IPS-NIHi7 (cell line): ENCODE measurements around the gene WNT7A.
"Not testable (repeated sequence)": the region's sequence is repeated elsewhere in the genome, so short reads cannot be mapped to it uniquely, and the experiment has no call there.

Experiments used
- DNase-seq: peaks from one replicate; pipeline ENCODE4 v3.0.0; 2012; ENCODE audit warnings: mixed read lengths; ENCODE audit errors: extremely low spot score

WNT7A gene

DNA sequence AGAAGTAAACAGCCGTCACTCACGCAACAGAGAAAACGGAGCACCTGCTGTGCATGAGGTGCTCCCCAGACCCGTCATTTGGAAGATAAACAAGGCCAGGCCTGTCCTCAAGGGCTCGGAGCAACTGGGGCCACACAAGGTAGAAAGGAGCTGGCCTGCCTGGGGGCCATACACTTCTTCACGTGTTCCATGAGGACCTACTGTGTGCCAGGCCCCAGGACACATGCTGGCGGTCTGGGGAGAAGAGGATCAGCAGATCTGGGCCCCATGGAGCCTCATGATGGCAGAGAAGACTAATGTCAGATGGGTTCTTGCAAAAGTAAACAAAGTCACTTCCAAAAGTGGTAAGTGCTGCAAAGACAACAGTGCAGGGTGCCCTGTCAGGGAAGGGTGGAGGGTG, 14.3 kb downstream of the WNT7A start:
- no peak for DNase-seq

DNA sequence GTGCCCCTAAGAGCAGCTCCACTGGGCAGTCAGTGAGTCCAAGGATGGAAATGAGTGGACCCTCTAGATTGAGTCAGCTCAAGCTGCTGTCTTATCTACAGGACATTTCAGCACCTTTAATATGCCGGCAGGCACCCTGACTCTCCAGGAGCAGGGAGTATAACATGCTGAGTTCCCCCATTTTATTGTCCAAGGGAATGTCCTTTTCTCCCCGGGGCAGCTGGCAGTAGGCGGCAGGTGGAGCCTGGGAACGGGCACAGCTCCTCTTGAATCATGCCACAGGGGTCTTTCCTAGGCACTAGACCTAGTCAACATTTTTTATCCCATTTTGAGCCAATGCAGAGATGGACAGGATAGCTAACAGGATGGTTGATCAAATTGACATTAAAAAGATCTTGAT, 14.8 kb downstream of the WNT7A start:
- DNase-seq, result no peak

DNA sequence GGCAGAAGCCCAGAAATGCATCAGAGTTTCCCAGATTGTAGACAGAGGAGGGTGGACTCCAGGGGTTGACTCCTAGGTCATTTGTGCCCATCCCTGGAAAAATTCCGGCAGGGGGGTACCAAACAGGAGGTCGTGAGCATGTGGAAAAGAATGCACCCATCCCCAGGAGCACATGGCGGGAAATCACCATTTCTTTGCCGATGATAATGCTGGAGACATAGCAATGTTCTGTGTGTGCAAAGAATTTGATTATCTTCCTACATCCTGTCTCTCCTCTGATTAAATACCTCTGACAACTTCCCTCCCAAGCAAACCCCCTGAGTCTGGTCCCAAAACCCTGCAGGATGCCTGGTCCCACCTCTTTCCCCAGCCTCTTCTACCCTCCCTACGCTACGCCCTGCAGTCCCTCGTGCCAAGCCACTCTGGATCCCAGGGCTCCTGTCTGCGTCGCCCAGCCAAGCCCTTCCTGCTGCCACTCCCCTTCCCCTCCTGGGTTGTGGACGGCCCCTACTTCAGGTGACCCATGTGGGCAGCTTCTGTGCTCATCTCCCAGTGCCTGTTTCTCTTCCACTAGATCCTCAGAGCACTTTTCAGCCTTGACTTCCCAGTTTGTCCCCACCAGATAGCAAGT, 15.8 kb downstream of the WNT7A start:
- no peak for DNase-seq

DNA sequence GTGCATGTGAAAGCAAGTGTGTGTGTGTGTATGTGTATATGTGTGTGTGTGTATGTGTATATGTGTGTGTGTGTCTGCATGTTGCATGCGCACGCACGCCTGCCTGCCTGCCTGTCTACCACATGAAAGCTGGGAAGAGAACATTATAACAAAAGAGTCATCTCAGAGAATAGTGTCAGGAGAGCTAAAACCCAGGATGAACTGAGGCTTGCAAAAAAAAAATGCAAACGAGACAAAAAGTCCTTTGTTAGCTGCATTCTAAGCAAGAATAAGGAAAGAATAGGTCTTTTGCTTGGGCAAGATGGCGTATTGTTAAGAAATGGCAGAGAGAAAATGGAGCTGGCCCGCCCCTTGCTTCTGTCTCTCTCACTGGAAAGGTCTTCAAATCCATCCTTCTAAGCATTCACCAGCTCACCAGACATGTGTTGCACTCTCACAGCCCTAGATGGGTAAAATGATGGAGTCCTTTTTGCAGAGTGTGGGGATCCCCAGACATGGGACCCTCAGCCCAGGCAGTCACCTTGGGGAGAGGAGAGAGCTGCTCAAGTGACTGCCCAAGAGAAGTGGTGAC, 16.4 kb downstream of the WNT7A start:
- DNase-seq, result no peak

DNA sequence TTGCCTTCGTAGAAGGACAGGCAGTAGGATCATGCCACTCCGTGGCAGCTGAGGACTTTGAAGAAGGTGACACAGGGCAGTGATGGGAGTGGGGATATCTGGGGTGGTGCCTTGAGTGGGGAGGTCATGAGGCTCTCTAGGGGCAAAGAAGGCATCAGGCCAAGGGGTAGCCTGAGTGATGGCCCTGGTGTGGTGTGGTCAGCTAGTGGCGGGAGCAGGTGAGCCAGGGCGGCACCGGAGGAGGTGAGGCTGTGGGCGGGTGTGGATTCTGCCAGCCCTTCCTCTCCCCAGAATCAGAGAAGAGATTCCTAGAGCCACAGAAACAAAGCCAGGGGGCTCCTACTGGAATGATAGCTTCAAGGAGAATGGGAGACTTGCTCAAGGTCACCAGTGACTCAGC, 18.4 kb downstream of the WNT7A start:
- no peak for DNase-seq

DNA sequence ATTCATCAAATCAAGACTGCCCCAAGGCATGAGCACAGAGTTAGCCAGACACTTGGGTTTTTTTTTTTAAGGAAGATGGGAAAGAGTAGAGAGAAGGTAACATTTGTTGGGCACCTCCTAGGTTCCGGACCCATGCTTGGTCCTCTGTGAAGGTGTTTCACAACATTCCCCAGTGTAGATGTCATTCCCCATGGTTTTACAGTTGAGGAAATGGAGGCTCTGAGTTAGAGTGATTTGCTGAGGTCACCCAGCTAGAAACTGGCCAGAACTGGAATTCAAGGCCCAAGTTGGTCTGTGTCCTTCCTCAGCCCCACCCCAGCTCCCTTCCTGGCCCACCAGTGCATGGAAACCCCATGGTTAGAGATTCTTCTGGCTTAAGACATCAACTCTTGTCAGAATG, 19.9 kb downstream of the WNT7A start:
- DNase-seq, result no peak

DNA sequence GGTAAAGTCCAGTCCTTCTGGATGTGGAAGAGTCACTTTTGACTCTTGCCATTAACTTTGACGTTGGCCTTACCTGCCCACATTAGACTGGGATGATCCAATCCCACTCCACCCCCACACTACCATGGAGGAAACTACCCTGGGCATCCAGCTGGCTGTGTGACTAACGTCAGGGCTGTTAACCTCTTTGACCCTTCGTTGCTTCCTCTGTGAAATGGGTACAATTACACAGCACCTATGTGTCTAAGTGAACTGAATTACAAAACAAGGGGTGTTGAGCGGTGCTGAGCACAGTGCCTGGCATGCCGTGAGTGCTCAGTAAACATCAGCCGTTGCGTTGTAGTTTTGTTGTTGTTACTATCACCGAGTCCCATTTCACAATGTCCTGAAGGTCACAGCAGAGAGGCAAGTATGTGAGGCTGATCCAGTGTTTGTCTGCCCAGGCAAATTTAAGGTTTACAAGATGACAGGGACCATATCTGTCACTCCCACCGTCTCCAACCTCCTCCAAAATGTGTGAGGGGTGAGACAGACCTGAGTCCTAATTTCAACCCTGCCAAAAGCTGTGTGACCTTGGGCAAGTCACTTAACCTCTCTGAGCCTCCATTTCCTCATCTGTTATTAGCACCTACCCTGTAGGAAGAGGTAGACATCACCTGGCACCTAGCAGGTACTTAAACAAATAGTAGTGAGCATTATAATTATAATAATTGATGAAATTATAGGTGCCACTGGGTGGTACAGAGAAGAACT, 20.9 kb downstream of the WNT7A start:
- DNase-seq, result no peak

DNA sequence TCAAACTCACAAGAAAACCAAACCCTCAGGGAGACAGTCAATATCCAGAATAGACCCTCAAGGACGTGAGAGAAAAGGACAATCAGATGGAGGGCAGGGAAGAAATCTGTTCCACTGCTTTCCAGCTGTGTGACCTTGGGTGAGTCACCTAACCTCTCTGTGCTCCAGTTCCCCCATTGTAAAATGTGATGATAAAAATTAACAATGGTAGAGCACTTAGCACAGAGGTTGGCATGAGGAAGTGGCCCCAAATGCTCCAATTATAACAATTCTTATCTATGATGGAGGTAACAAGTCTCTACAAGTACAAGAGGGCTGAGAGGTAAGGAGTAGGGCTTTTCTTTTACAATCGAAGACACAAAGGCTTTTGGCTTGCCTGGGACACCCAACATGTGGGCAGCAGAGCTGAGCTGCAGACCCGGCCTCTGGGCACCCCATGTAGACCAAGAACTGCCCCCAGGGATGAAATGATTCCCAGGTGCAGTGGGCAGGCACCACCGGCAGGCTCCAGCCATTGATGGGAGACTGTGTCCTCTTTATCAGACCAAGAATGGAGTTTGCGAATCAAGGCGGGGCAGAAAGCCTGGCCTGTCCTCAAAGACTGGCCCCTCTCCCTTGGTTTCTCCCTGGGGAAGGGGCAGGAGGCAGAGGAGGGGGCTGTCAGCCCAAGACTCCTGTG, 22.0 kb downstream of the WNT7A start:
- no peak for DNase-seq

DNA sequence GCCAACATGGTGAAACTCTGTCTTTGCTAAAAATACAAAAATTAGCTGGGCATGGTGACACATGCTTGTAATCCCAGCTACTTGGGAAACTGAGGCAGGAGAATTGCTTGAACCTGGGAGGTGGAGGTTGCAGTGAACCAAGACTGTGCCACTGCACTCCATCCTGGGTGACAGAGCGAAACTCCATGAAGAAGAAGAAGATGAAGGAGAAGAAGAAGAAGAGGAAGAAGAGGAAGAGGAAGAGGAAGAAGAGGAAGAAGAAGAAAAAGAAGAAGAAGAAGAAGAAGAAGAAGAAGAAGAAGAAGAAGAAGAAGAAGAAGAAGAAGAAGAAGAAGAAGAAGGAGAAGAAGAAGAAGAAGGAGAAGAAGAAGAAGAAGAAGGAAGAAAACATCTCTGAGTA, 23.2 kb downstream of the WNT7A start:
- DNase-seq, result not testable (repeated sequence)

DNA sequence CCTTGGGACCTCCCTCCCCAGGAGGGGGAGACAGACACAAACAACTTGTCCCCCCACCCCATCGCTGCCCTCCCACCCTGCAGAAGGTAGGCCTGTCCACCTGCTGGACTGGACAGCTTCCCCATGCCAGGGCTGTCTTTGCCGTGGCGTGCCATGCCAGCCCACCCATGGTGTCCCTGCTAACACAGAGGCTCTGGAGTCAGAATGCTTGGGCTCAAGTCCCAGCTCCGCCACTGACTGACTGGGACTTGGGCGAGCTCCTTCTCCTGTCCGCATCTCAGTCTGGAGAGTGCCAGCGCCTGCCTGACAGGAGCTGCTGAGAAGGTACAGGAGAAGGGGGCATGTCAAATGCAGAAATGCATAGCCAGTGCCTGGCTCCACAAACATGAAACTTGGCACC, 23.9 kb downstream of the WNT7A start:
- no peak for DNase-seq

DNA sequence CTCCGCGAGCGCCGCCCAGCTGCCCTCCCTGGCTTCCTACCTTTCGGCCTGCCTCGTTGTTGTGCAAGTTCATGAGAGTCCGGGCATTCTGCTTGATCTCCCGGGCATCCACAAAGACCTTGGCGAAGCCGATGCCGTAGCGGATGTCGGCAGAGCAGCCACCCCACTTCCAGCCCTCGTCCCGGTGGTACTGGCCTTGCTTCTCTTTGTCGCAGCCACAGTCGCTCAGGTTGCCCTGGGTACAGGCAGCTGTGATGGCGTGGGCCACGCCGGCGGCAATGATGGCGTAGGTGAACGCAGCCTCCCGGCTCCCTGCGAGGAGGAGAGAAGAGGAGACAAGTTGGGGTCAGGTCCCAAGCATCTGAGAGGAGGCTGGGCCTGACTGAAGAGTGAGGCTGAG, 25.4 kb downstream of the WNT7A start:
- DNase-seq, result no peak

DNA sequence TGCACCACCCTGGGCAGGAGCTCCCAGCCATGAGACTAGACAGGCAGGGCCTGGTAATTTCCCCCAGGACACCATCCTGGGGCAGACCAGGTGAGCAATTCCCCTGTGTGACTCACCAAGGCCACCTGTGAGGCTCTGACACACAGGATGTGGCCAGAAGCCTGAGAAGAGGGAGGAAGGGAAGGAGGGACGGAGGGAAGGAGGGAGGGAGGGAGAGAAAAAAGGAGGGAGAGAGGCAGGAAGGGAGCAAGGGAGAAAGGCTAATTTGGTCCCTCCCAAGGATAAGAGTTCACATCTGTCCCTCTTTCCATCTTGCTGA, 25.9 kb downstream of the WNT7A start:
- peak; percentile 41 for DNase-seq

DNA sequence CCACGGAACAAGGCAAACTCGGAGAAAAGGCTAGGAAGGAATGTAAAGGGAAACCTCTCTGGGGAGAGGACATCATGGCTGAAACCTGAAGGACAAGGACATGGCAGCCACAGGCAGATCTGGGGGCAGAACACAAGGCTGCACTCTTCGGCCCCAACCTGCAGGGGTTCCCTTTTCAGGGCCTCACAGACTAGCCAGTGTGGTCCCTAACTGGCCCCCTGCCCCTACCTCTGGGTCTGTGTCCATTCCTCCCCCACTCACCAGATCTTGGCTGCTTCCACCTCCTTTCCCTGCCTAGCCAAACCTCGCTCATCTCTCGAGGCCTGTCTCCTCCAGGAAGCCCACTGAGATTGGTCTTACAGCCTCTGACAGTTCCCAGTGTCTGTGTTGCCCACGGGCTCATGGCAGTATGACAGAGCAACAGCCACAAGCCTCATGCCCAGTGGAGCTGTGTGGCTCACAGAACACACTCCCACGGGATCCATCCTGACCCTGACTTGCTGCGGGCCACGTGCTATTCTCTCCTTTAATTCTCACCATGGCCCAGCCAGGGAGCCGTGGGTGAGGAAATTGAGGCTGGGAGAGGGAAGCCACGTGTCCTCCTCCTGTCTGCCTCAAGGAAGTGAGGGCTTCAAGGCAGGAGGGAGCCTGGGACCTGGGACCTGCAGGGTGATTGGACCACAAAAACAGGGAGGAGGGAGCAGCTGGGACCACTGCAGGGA, 26.5 kb downstream of the WNT7A start:
- no peak for DNase-seq

DNA sequence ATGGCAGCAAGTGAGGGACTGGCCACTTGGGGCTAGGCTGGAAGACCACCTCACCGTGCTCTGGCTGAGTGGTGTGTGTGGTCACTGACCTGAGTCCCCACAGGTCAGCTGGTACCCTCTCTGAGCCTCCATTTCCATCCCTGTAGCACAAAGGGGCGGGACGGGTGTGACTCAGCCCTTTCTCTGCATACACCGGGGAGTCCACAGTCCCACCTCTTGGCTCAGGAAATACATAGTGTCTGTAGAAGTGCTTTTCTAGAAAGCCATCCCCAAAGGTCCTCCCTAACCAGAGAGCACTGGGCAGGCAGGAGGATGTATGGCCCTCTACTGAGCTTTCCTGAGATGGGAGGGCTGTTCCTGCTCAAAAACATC, 27.2 kb downstream of the WNT7A start:
- no peak for DNase-seq

DNA sequence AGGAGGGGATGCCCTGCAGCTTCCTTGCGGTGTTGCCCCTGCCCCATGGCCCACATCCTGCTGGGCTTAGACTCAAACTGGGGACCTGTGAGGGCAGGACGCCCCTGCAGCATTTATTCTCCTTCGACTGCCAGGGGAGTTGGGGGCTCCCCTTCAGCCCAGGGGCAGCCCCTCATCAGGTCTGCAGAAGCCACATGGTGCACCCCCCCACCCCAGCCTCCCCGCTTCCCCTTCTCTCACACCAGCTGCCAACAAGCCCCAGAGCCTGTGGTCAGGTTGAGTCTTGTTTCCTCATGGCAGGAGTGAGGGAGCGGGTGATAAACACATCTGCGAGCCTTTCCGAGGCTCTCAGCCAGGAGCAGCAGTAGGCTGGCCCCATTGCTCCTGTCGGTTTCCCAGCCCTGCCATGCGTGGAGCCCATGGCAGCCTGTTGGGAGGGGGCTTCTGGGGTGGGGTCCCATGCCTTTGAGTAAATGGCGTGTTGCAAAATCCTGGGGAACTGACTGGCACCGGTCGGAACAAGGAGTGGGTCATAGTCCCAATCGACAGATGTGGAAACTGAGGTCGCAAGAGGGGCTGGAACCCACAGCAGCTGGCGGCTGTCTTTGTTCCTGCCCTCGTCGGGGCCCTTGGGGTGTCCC, 27.8 kb downstream of the WNT7A start:
- no peak for DNase-seq

DNA sequence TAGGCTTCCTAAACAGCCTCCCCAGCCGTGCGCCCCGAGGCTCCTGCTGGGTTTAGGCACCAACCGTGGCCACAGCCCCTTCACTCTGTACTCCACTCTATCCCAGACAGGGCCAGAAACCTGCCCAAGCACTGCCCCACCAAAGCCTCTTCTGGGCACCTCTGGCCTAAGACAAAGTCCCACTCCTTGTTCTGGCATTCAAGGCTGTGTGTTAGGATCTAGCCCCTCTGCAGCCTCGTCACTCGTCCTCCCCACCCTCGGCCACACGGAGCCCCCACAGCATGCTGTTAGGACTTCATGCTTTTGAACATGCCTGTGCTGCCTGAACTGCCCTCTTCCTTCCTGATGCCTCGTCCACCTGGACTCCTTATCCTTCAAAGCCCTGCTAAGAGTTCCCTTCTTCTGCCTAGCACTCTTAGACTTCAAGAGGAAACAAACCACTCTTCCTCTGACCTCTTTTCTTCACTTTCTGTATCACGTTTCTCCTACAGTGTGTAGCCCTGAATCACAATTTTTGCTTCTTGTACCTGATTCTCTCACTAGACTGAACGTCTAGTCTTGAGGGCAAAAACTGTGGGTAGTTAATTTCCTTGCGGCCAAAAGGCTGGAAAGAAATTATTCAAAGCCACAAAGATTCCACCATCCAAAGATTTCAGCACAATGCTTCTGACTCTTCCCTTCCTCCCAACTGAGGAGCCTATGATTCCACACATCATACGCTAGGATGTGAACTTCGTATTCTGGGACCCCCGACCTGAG, 28.6 kb downstream of the WNT7A start:
- DNase-seq, result no peak

DNA sequence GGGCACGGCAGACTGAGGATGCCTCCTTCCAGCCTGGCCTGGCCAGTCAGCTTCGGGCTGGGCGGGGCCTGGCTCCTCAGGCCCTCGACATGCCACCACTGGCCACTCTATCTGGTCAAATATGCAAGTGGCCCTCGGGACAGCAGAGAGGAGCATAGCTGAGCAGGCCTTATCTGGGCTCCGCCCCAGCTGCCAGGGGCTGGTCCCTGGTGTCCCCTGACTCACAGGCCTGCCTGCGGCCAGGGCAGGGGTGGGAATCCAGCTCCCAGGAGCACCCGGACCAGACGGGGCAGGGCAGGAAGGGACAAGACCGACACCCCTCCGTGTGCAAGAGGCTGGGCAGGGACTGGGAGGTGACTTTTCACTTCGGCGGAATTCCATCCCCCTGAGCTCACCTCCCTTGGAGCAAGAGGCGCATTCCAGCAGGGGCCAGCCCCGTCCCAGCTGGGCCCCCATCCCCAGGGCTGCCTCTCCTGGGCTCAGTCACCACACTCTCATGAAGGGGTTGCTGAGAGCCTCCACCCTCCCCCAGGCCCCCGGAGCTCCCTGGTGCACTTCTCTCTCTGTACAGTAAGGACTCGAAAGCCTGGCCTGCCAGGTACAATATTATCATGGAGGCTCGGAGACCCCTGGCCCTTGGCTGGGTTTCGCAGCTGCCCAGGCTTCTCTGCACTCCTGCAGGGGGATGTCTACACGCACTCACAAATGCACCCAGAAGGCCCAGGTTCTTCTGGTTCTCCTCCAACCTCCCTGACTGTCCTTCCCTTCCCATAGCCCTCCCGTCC, 29.5 kb downstream of the WNT7A start:
- DNase-seq, result peak; percentile 86

DNA sequence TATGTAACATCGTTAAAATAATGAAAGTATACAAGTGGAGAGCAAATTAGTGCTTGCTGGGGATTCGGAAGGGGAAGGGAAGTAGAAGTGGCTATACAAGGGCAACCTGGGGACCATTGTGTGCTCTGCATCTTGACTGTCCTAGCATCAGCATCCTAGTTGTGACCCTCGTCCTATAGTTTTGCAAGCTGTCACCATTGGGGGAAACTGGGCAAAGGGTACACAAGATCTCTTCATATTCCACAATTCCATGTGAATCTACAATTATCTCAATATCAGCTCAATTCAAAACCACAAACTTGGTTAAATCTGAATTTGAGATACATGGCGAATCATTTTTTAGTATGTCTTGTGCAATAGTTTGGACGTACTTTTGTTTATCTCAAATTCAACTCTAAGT, 30.9 kb downstream of the WNT7A start:
- DNase-seq, result no peak

DNA sequence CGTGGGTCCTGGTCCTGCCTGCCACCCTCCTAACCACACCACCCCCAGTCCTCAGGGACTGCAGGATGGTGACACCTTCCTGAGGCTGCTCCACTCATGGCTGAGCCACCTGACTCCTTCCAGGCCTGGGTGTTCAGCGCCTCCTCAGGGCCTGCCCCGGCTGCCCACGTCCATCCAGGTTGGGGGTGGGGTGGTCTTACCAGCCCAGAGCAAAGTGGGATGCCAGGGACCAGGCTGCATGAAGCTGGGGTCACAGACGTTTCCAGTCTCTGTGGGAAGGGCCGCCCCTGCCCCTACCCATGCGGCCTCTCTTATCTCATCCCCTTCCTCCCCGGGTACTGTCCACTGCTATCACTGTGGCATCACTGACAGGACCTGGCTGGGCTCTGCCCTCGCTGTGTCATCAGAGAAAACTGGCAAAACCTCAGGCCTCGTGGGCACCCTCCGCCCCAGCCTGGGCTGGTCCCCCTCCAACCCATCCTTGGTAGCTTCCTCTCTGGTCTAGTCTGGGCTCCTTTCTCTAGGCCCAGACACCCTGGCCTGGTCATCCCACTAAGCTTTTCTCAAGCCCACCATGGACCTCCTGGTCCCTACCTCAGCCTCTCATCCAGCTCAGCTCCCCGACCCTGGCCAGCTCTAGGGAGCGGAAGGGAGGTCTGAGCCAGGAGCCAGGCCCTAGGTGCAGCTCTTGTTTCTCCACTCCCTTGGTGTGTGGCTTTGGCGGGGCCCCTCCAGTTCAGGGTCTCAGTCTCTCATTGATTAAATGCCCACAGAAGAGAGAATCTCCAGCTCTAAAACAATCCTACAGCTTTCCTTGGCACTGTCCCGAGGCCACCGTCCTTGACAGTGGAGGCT, 32.9 kb downstream of the WNT7A start:
- no peak for DNase-seq
